H9 (cell line): ENCODE results near the gene PTGFRN. TPM values are rescaled to one million over a fixed set of nuclear protein-coding genes. Genes with fewer than 3 reads are reported as not detected.

ENCODE experiments used
- DNase-seq: peaks from one replicate; pipeline ENCODE4 v3.0.0-alpha.2; 2017
- H2AFZ ChIP-seq: one replicate; pipeline ENCODE4 v1.6.1; 2013; ENCODE audit warnings: mild to moderate bottlenecking, low read length, control low read depth, moderate library complexity
- H2AK5ac ChIP-seq: 2 replicates; pipeline ENCODE4 v1.6.1; 2013; ENCODE audit warnings: low read length, control low read depth, mixed read lengths; ENCODE audit not compliant: insufficient read length
- H2BK120ac ChIP-seq: one replicate; pipeline ENCODE4 v1.6.1; 2013; ENCODE audit warnings: low read depth, mild to moderate bottlenecking, low read length, control low read depth, inconsistent platforms; ENCODE audit not compliant: poor library complexity, severe bottlenecking
- H2BK12ac ChIP-seq: 2 replicates; pipeline ENCODE4 v1.6.1; 2013; ENCODE audit warnings: low read length, control low read depth, mixed read lengths, low read depth; ENCODE audit not compliant: insufficient read length
- H2BK15ac ChIP-seq: 2 replicates; pipeline ENCODE4 v1.6.1; 2013; ENCODE audit warnings: low read depth, low read length, control low read depth
- H2BK20ac ChIP-seq: one replicate; pipeline ENCODE4 v1.6.1; 2013; ENCODE audit warnings: low read depth, mild to moderate bottlenecking, low read length, control low read depth, inconsistent platforms; ENCODE audit not compliant: poor library complexity, severe bottlenecking
- H2BK5ac ChIP-seq: 2 replicates; pipeline ENCODE4 v1.6.1; 2013; ENCODE audit warnings: low read length, control low read depth, mixed read lengths; ENCODE audit not compliant: insufficient read length
- H3K14ac ChIP-seq: 2 replicates; pipeline ENCODE4 v1.6.1; 2013; ENCODE audit warnings: low read length, control low read depth; ENCODE audit not compliant: insufficient read depth
- H3K18ac ChIP-seq: 2 replicates; pipeline ENCODE4 v1.6.1; 2013; ENCODE audit warnings: low read depth, mild to moderate bottlenecking, mixed read lengths, low read length, control low read depth; ENCODE audit not compliant: insufficient read length
- H3K23ac ChIP-seq: 2 replicates; pipeline ENCODE4 v1.6.1; 2013; ENCODE audit warnings: low read length, control low read depth, mixed read lengths, low read depth; ENCODE audit not compliant: insufficient read length
- H3K23me2 ChIP-seq: 2 replicates; pipeline ENCODE4 v1.6.1; 2013; ENCODE audit warnings: low read depth, mild to moderate bottlenecking, mixed read lengths, low read length, control low read depth; ENCODE audit not compliant: insufficient read length, poor library complexity, severe bottlenecking
- H3K27ac ChIP-seq: 2 replicates; pipeline ENCODE4 v1.5.1; 2013; ENCODE audit warnings: low read length, control low read depth, mixed read lengths, low read depth; ENCODE audit not compliant: insufficient read length
- H3K27me3 ChIP-seq: 2 replicates; pipeline ENCODE4 v1.6.1; 2013; ENCODE audit warnings: low read length, control low read depth, inconsistent platforms; ENCODE audit not compliant: insufficient read depth
- H3K4ac ChIP-seq: 2 replicates; pipeline ENCODE4 v1.6.1; 2013; ENCODE audit warnings: low read depth, mild to moderate bottlenecking, control low read depth, inconsistent platforms, low read length, moderate library complexity
- H3K4me1 ChIP-seq: 2 replicates; pipeline ENCODE4 v1.6.1; 2013; ENCODE audit warnings: low read length, control low read depth, inconsistent platforms; ENCODE audit not compliant: insufficient read depth
- H3K4me2 ChIP-seq: 2 replicates; pipeline ENCODE4 v1.6.1; 2013; ENCODE audit warnings: low read length, control low read depth, mixed read lengths; ENCODE audit not compliant: insufficient read length, insufficient read depth
- H3K56ac ChIP-seq: 2 replicates; pipeline ENCODE4 v1.6.1; 2013; ENCODE audit warnings: low read depth, mild to moderate bottlenecking, mixed read lengths, low read length, control low read depth; ENCODE audit not compliant: insufficient read length
- H3K79me1 ChIP-seq: 2 replicates; pipeline ENCODE4 v1.6.1; 2013; ENCODE audit warnings: low read depth, mild to moderate bottlenecking, moderate library complexity, low read length, control low read depth, inconsistent platforms; ENCODE audit not compliant: insufficient read depth, poor library complexity, severe bottlenecking
- H3K79me2 ChIP-seq: 2 replicates; pipeline ENCODE4 v1.6.1; 2013; ENCODE audit warnings: low read length, control low read depth, inconsistent platforms; ENCODE audit not compliant: insufficient read depth
- H3K9ac ChIP-seq: 2 replicates; pipeline ENCODE4 v1.6.1; 2013; ENCODE audit warnings: low read length, control low read depth, mixed read lengths; ENCODE audit not compliant: insufficient read length; ENCODE audit errors: extremely low read depth
- H3K9me3 ChIP-seq: one replicate; pipeline ENCODE4 v1.6.1; 2013; ENCODE audit warnings: low read depth, low read length, inconsistent platforms; ENCODE audit not compliant: control insufficient read depth
- H3T11ph ChIP-seq: one replicate; pipeline ENCODE4 v1.6.1; 2013; ENCODE audit warnings: mild to moderate bottlenecking, low read length, control low read depth, inconsistent platforms
- H4K20me1 ChIP-seq: one replicate; pipeline ENCODE4 v1.6.1; 2013; ENCODE audit not compliant: control insufficient read depth, insufficient read length, insufficient read depth
- H4K5ac ChIP-seq: 2 replicates; pipeline ENCODE4 v1.6.1; 2013; ENCODE audit warnings: low read depth, mild to moderate bottlenecking, mixed read lengths, low read length, control low read depth; ENCODE audit not compliant: insufficient read length
- H4K8ac ChIP-seq: replicated peaks from 2 replicates; pipeline ENCODE4 v1.6.1; 2013; ENCODE audit warnings: low read length, control low read depth, mixed read lengths, low read depth; ENCODE audit not compliant: insufficient read length
- H4K91ac ChIP-seq: 2 replicates; pipeline ENCODE4 v1.6.1; 2013; ENCODE audit warnings: low read depth, mild to moderate bottlenecking, moderate library complexity, mixed read lengths, low read length, control low read depth; ENCODE audit not compliant: insufficient read length
- H3K27ac Mint-ChIP-seq, 3 experiments: 2 replicates in 2 of 3; 3 replicates in 1 of 3; pipeline ENCODE4 v1.8.0; 2020 to 2021; ENCODE audit warnings: mixed read lengths in 3 of 3, mild to moderate bottlenecking in 1 of 3, moderate library complexity in 1 of 3
- H3K27me3 Mint-ChIP-seq: 2 replicates; pipeline ENCODE4 v1.8.0; 2021; ENCODE audit warnings: low read depth, mild to moderate bottlenecking, moderate library complexity, mixed read lengths
- H3K36me3 Mint-ChIP-seq, 3 experiments: 2 replicates in 2 of 3; 3 replicates in 1 of 3; pipeline ENCODE4 v1.8.0; 2020 to 2021; ENCODE audit warnings: low read depth in 3 of 3, mixed read lengths in 3 of 3; ENCODE audit not compliant: insufficient read depth in 1 of 3
- H3K4me1 Mint-ChIP-seq, 2 experiments: 2 replicates each; pipeline ENCODE4 v1.8.0; 2020; ENCODE audit warnings: mixed read lengths in 2 of 2
- H3K4me3 Mint-ChIP-seq, 2 experiments: 2 replicates in 1 of 2; 3 replicates in 1 of 2; pipeline ENCODE4 v1.8.0; 2020 to 2021; ENCODE audit warnings: mild to moderate bottlenecking in 2 of 2, mixed read lengths in 2 of 2, moderate library complexity in 1 of 2
- H3K9me3 Mint-ChIP-seq, 2 experiments: 2 replicates in 1 of 2; 3 replicates in 1 of 2; pipeline ENCODE4 v1.8.0; 2020; ENCODE audit warnings: mild to moderate bottlenecking in 2 of 2, mixed read lengths in 2 of 2, moderate library complexity in 1 of 2
- CTCF ChIP-seq: fragments of 200-600 bp; sonication (generic); conservative IDR thresholded peaks from 3 replicates; pipeline ENCODE4 v1.8.0; 2021; ENCODE audit warnings: antibody characterized with exemption, mild to moderate bottlenecking
- WGBS: extraction: QIAGEN DNeasy Blood & Tissue Kit; methylation state at CpG from one replicate; pipeline ENCODE4 v1.1.7; 2013; ENCODE audit warnings: missing lambda C conversion rate, low lambda C conversion rate, mixed read lengths; ENCODE audit not compliant: insufficient read length; ENCODE audit errors: extremely low coverage; 5-methylcytosine and 5-hydroxymethylcytosine counted together
- total RNA-seq: library from RNA; stranded (reverse); gene quantifications from 2 replicates; pipeline ENCODE4 v1.2.1, GENCODE V29; 2021

Gene PTGFRN
- total RNA-seq, 1 experiment from 2014 or later = 26.3 TPM

- no peak overlapping the region for H3T11ph ChIP-seq
- H3K27me3 Mint-ChIP-seq = no peaks in the 10 kb centered on the region
- H4K91ac ChIP-seq = no peak overlapping the region
- no peak overlapping the region for H3K27ac Mint-ChIP-seq
- H3K79me1 ChIP-seq = no peaks in the 10 kb centered on the region
- no peak overlapping the region for H3K4me3 Mint-ChIP-seq
- H3K4ac ChIP-seq = no peak overlapping the region
- no peaks in the 10 kb centered on the region for H3K9me3 ChIP-seq
- no peak overlapping the region for H4K5ac ChIP-seq
- WGBS = no CpG with 5 or more reads among the region's 11 CpGs
- no peak overlapping the region for H2BK15ac ChIP-seq
- no peak overlapping the region for H2BK20ac ChIP-seq
- H3K18ac ChIP-seq = no peak overlapping the region
- H2BK12ac ChIP-seq = no peak overlapping the region
- DNase-seq = no peak
- no peaks in the 10 kb centered on the region; the same call in 1 of the 2 replicates for H3K4me1 ChIP-seq
- peaks cover 11 to 25% of the 10 kb centered on the region in 2 experiments for H3K4me1 Mint-ChIP-seq
- H3K27ac ChIP-seq = no peak overlapping the region
- H2AK5ac ChIP-seq = no peak overlapping the region
- H3K9ac ChIP-seq = no peak overlapping the region
- H3K56ac ChIP-seq = no peak overlapping the region
- H3K27me3 ChIP-seq = no peaks in the 10 kb centered on the region
- no peaks in the 10 kb centered on the region for H3K79me2 ChIP-seq
- no peak overlapping the region for H3K4me2 ChIP-seq
- no peak overlapping the region for H3K23ac ChIP-seq
- H2AFZ ChIP-seq = no peak overlapping the region
- no peak overlapping the region for H2BK120ac ChIP-seq
- no peak overlapping the region for H2BK5ac ChIP-seq
- no peak overlapping the region; the same call in 1 of the 2 replicates for H3K14ac ChIP-seq
- H4K20me1 ChIP-seq = no peaks in the 10 kb centered on the region
- no peaks in the 10 kb centered on the region for H3K23me2 ChIP-seq
- H4K8ac ChIP-seq = no peak overlapping the region
- no peak for TF ChIP-seq CTCF
- no peaks in the 10 kb centered on the region for H3K36me3 Mint-ChIP-seq
- peaks cover 0 to 2% of the 10 kb centered on the region in 2 experiments; a peak in 1 of 5 replicates for H3K9me3 Mint-ChIP-seq
Measured at GRCh38 chr1:117032681-117033539, 123.2 kb downstream of the PTGFRN start.
